GM18858 (cell line): ENCODE measurements around the gene OR8J1.
"Not testable (repeated sequence)": the region's sequence is repeated elsewhere in the genome, so short reads cannot be mapped to it uniquely, and the experiment has no call there.

Experiments used
- ATAC-seq: cut with Tn5 transposase; IDR thresholded peaks from one replicate; pipeline ENCODE4 v1.9.1; 2021; ENCODE audit not compliant: unreplicated experiment

OR8J1 gene, protein sequence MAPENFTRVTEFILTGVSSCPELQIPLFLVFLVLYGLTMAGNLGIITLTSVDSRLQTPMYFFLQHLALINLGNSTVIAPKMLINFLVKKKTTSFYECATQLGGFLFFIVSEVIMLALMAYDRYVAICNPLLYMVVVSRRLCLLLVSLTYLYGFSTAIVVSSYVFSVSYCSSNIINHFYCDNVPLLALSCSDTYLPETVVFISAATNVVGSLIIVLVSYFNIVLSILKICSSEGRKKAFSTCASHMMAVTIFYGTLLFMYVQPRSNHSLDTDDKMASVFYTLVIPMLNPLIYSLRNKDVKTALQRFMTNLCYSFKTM

GRCh38 chr11:56353991-56354390, at the start of gene OR8J1:
Gene OR8J1 (plus strand): TSS chr11:56354291. CDS start chr11:56360247, 5,956 bp downstream.
- ATAC-seq: no peak

- no peak for ATAC-seq
Observed at GRCh38 chr11:56307836-56308235, 46.3 kb upstream of the OR8J1 start.

DNA sequence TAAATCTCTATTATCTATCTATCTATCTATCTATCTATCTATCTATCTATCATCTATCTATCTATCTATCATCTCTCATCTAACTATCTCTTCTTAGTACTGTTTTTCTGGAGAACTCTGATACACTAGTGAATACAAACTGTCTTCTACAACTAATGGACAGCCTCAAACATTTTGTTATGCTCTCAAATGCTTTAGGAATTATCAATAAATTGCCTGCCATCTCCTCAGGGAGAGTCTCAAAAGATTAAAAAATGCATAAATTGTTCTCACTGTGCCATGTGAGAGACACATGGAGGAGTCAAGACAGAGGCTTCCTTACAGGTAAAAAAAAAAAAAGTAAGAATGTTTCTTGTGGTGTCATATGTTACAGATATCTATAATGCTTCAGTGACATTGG, 39.2 kb upstream of the OR8J1 start, which contains the start of gene OR8K3:
Gene OR8K3, plus strand, starts transcription at position 301 of the 400 bp plus-strand sequence. CDS start 3,163 bp downstream, outside the sequence.
- ATAC-seq: no peak

GRCh38 chr11:56331861-56332491, 22.1 kb upstream of the OR8J1 start:
- ATAC-seq: no peak

- ATAC-seq: no peak
Observed at GRCh38 chr11:56333156-56333555, 20.9 kb upstream of the OR8J1 start.

GRCh38 chr11:56340289-56340688, 13.8 kb upstream of the OR8J1 start:
- no peak for ATAC-seq

DNA sequence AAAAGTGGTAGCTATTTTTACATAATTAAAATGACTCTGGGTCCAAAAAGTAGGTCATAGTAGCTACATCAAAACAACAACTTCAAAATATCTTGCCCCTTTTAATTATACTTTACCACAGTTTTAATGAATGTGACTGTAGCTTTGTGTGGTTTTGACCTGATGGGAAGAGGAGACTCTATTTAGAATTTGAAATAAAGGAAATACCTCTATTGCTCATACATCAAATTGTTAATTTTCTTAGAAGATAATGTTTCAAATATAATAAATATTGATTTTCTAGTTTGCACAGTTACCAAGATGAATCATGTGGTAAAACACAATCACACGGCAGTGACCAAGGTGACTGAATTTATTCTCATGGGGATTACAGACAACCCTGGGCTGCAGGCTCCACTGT, 8.4 kb upstream of the OR8J1 start, which contains the start of gene OR8K1:
Gene OR8K1, plus strand, starts transcription at position 301 of the 400 bp plus-strand sequence. Its CDS starts 0 bp downstream, at position 301.
- no peak for ATAC-seq

GRCh38 chr11:56375324-56375723, 21.2 kb downstream of the OR8J1 start, which contains the start of gene OR8U1:
Gene OR8U1 (plus strand): TSS chr11:56375624. CDS start chr11:56375624, 0 bp downstream.
- no peak for ATAC-seq

- ATAC-seq: no peak
Observed at GRCh38 chr11:56380120-56380519, 26.0 kb downstream of the OR8J1 start.

GRCh38 chr11:56394381-56394780, 40.3 kb downstream of the OR8J1 start:
- no peak for ATAC-seq

- no peak for ATAC-seq
Observed at GRCh38 chr11:56396047-56396446, 42.0 kb downstream of the OR8J1 start.

GRCh38 chr11:56401858-56402461, 47.9 kb downstream of the OR8J1 start:
- not testable (repeated sequence) for ATAC-seq

DNA sequence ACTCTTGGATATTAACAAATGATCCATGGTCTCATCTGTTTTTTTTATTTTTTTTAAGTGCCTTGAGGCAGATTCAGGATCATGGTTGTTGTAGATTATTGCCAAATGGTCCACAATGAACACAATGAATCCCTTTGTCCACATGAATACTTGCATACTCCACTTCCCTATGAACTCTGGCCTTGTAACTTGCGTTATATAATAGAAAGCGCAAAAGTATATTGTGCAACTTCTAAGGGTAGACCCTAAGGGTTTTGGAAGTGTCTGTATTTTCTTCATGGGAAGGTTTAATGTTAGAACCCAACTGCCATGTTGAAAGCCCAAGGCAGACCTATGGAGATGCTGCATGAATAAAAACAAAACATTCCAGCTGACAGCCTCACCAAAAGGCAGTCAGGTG, 50.3 kb downstream of the OR8J1 start:
- ATAC-seq: no peak

GRCh38 chr11:56410801-56411200, 56.7 kb downstream of the OR8J1 start:
- ATAC-seq: no peak
